WTC11 (cell line): ENCODE data around the gene AUH. TPM values are rescaled to one million over a fixed set of nuclear protein-coding genes. Genes with fewer than 3 reads are reported as not detected.

Experiments
- ATAC-seq: fragments of 200-7000 bp; cut with Tn5 transposase; 2 replicates; pipeline ENCODE4 v1.10.0; 2021; ENCODE audit warnings: mild to moderate bottlenecking, moderate library complexity
- CTCF ChIA-PET: fragments of 300-600 bp; sonication (Branson Sonifier 250); formaldehyde crosslinking; loops from one replicate; lab custom pipeline; 2021; ENCODE audit warnings: antibody characterized with exemption; lab: Charles Lee
- POLR2A ChIA-PET: fragments of 350-600 bp; sonication (Branson Sonifier 250); formaldehyde crosslinking; loops from one replicate; lab custom pipeline; 2021; ENCODE audit warnings: antibody characterized with exemption; lab: Charles Lee
- DNase-seq: peaks from one replicate; pipeline ENCODE4 v3.0.0; 2021; ENCODE audit warnings: low spot score
- H3K27ac Mint-ChIP-seq: 2 replicates; pipeline ENCODE4 v1.8.0; 2021; ENCODE audit warnings: mixed read lengths
- H3K27me3 Mint-ChIP-seq: 2 replicates; pipeline ENCODE4 v1.8.0; 2021; ENCODE audit warnings: low read depth, mild to moderate bottlenecking, moderate library complexity, mixed read lengths
- H3K36me3 Mint-ChIP-seq: 2 replicates; pipeline ENCODE4 v1.8.0; 2021; ENCODE audit warnings: mixed read lengths
- H3K4me1 Mint-ChIP-seq: 2 replicates; pipeline ENCODE4 v1.8.0; 2022; ENCODE audit warnings: mixed read lengths
- H3K4me3 Mint-ChIP-seq: 2 replicates; pipeline ENCODE4 v1.8.0; 2021; ENCODE audit warnings: mild to moderate bottlenecking, moderate library complexity, mixed read lengths
- H3K9me3 Mint-ChIP-seq: 2 replicates; pipeline ENCODE4 v1.8.0; 2021; ENCODE audit warnings: mixed read lengths
- ATF3 ChIP-seq: sonication (generic); formaldehyde crosslinking; conservative IDR thresholded peaks from 2 replicates; pipeline ENCODE4 v1.8.1; 2022; ENCODE audit warnings: mild to moderate bottlenecking, missing genetic modification reagents
- CDX4 ChIP-seq: fragments of 250-450 bp; sonication (Bioruptor Pico); IDR thresholded peaks from 2 replicates; pipeline ENCODE4 v1.9.0; 2021; ENCODE audit warnings: moderate library complexity, mild to moderate bottlenecking, inconsistent platforms, borderline replicate concordance
- CREM ChIP-seq: sonication (generic); formaldehyde crosslinking; IDR thresholded peaks from 2 replicates; pipeline ENCODE4 v1.8.1; 2022; ENCODE audit warnings: mild to moderate bottlenecking, missing genetic modification reagents, moderate library complexity
- CTCF ChIP-seq: fragments of 200-600 bp; IDR thresholded peaks from 2 replicates; pipeline ENCODE4 v1.8.0; 2022; ENCODE audit warnings: antibody characterized with exemption
- E2F1 ChIP-seq: sonication (generic); formaldehyde crosslinking; IDR thresholded peaks from 2 replicates; pipeline ENCODE4 v1.8.0; 2022; ENCODE audit warnings: mild to moderate bottlenecking, missing genetic modification reagents
- E2F4 ChIP-seq: sonication (generic); formaldehyde crosslinking; IDR thresholded peaks from 2 replicates; pipeline ENCODE4 v1.8.1; 2022; ENCODE audit warnings: low read depth, mild to moderate bottlenecking, moderate library complexity, missing genetic modification reagents, borderline replicate concordance
- ESRRA ChIP-seq: sonication (generic); formaldehyde crosslinking; IDR thresholded peaks from 2 replicates; pipeline ENCODE4 v1.8.1; 2022; ENCODE audit warnings: mild to moderate bottlenecking, missing genetic modification reagents, borderline replicate concordance
- GRHL2 ChIP-seq: fragments of 250-450 bp; sonication (Bioruptor Pico); IDR thresholded peaks from 2 replicates; pipeline ENCODE4 v1.8.0; 2022; ENCODE audit warnings: mild to moderate bottlenecking, moderate library complexity; ENCODE audit not compliant: insufficient replicate concordance, severe bottlenecking
- GTF2I ChIP-seq: fragments of 250-450 bp; sonication (Bioruptor Pico); conservative IDR thresholded peaks from 2 replicates; pipeline ENCODE4 v1.4.0; 2021; ENCODE audit warnings: mild to moderate bottlenecking
- IRF2 ChIP-seq: sonication (generic); formaldehyde crosslinking; IDR thresholded peaks from 2 replicates; pipeline ENCODE4 v1.8.0; 2022; ENCODE audit warnings: low read depth, missing genetic modification reagents, borderline replicate concordance
- MYBL2 ChIP-seq: sonication (generic); formaldehyde crosslinking; IDR thresholded peaks from 2 replicates; pipeline ENCODE4 v1.8.1; 2023; ENCODE audit warnings: mild to moderate bottlenecking, moderate library complexity, missing genetic modification reagents
- NR2C2 ChIP-seq: sonication (generic); formaldehyde crosslinking; IDR thresholded peaks from 2 replicates; pipeline ENCODE4 v1.8.0; 2022; ENCODE audit warnings: mild to moderate bottlenecking, missing genetic modification reagents
- PREB ChIP-seq: sonication (generic); formaldehyde crosslinking; IDR thresholded peaks from 2 replicates; pipeline ENCODE4 v1.8.1; 2022; ENCODE audit warnings: mild to moderate bottlenecking, missing genetic modification reagents, moderate library complexity, borderline replicate concordance
- RORB ChIP-seq: fragments of 250-450 bp; sonication (Bioruptor Pico); IDR thresholded peaks from 2 replicates; pipeline ENCODE4 v1.9.0; 2021; ENCODE audit warnings: mild to moderate bottlenecking
- TCF7 ChIP-seq: sonication (generic); formaldehyde crosslinking; IDR thresholded peaks from 2 replicates; pipeline ENCODE4 v1.8.0; 2022; ENCODE audit warnings: mild to moderate bottlenecking, low read depth, missing genetic modification reagents, moderate library complexity
- TEAD4 ChIP-seq: sonication (generic); formaldehyde crosslinking; IDR thresholded peaks from 2 replicates; pipeline ENCODE4 v1.8.0; 2022; ENCODE audit warnings: mild to moderate bottlenecking, missing genetic modification reagents
- USF1 ChIP-seq: sonication (generic); formaldehyde crosslinking; IDR thresholded peaks from 2 replicates; pipeline ENCODE4 v1.8.0; 2022; ENCODE audit warnings: mild to moderate bottlenecking, missing genetic modification reagents
- ZBTB21 ChIP-seq: sonication (generic); formaldehyde crosslinking; IDR thresholded peaks from 2 replicates; pipeline ENCODE4 v1.8.1; 2023; ENCODE audit warnings: mild to moderate bottlenecking, missing genetic modification reagents, borderline replicate concordance
- ZNF121 ChIP-seq: sonication (generic); formaldehyde crosslinking; IDR thresholded peaks from 2 replicates; pipeline ENCODE4 v1.8.0; 2023; ENCODE audit warnings: missing genetic modification reagents
- ZNF232 ChIP-seq: sonication (generic); formaldehyde crosslinking; IDR thresholded peaks from 2 replicates; pipeline ENCODE4 v1.8.0; 2022; ENCODE audit warnings: mild to moderate bottlenecking, missing genetic modification reagents
- ZNF416 ChIP-seq: fragments of 250-450 bp; sonication (Bioruptor Pico); IDR thresholded peaks from 2 replicates; pipeline ENCODE4 v1.9.0; 2021; ENCODE audit warnings: mild to moderate bottlenecking, inconsistent platforms
- ZSCAN18 ChIP-seq: fragments of 250-450 bp; sonication (Bioruptor Pico); IDR thresholded peaks from 2 replicates; pipeline ENCODE4 v2.1.2; 2022; ENCODE audit warnings: mild to moderate bottlenecking, moderate library complexity
- total RNA-seq: library from RNA; stranded (reverse); gene quantifications from 3 replicates; pipeline ENCODE4 v1.2.3, GENCODE V29; 2021

Gene AUH
- total RNA-seq, 1 experiment from 2014 or later = 30.4 TPM

GRCh38 chr9:91296354-91296753 lies 65.4 kb downstream of the AUH start (continued):
- no peak for TF ChIP-seq USF1
- TF ChIP-seq TCF7 (CRISPR knock-in tag) = no peak

- POLR2A ChIA-PET = no interaction called here
- DNase-seq (no peak), ATAC-seq (no peak)
- CTCF ChIA-PET = no interaction called here
- Mint-ChIP-seq H3K4me3 (no peak overlapping the region), H3K4me1 (no peaks in the 10 kb centered on the region), H3K9me3 (no peaks in the 10 kb centered on the region), H3K27me3 (no peaks in the 10 kb centered on the region), H3K36me3 (peaks cover 32% of the 10 kb centered on the region), H3K27ac (no peak overlapping the region)
- TF ChIP-seq GRHL2 (CRISPR knock-in tag) (no peak), MYBL2 (CRISPR knock-in tag) (no peak), PREB (CRISPR knock-in tag) (no peak)
Observed at GRCh38 chr9:91295357-91295756, 66.4 kb downstream of the AUH start.

GRCh38 chr9:91291866-91292265 lies 69.9 kb downstream of the AUH start:
- Mint-ChIP-seq H3K36me3 (peaks cover 29% of the 10 kb centered on the region), H3K4me1 (no peaks in the 10 kb centered on the region), H3K9me3 (no peaks in the 10 kb centered on the region), H3K27ac (no peak overlapping the region)
- no peak for DNase-seq
- TF ChIP-seq ATF3 (CRISPR knock-in tag) (no peak), RORB (CRISPR knock-in tag) (no peak), ZBTB21 (CRISPR knock-in tag) (no peak), ESRRA (CRISPR knock-in tag) (no peak), IRF2 (CRISPR knock-in tag) (no peak), ZNF121 (no peak), E2F4 (CRISPR knock-in tag) (no peak), ZNF232 (CRISPR knock-in tag) (no peak), GRHL2 (CRISPR knock-in tag) (no peak), ZNF416 (CRISPR knock-in tag) (no peak), NR2C2 (CRISPR knock-in tag) (no peak), CREM (no peak), GTF2I (CRISPR knock-in tag) (no peak), ZSCAN18 (CRISPR knock-in tag) (no peak), CDX4 (no peak), E2F1 (CRISPR knock-in tag) (no peak), TEAD4 (CRISPR knock-in tag) (no peak), CTCF (no peak)
- TF ChIP-seq, all 79 proteins: peak for 0
- ChIA-PET POLR2A (no interaction called here), CTCF (no interaction called here)
- no peak overlapping the region for H3K4me3 Mint-ChIP-seq
- H3K27me3 Mint-ChIP-seq = no peaks in the 10 kb centered on the region
- ATAC-seq = no peak
